Heart left ventricle (tissue), 16 donors: Measurements from ENCODE around the gene ACVR2A. TPM values are rescaled to one million over a fixed set of nuclear protein-coding genes. Genes with fewer than 3 reads are reported as not detected.

Experiments
- ATAC-seq, 4 donors: fragments of 200-7000 bp; cut with Tn5 transposase; one replicate each; pipeline ENCODE4 v1.9.1; 2020 to 2022; ENCODE audit warnings: moderate library complexity in 4 of 4, mild to moderate bottlenecking in 3 of 4, moderate number of reproducible peaks in 1 of 4
- DNase-seq, 5 donors: peaks; one replicate each; pipeline ENCODE4 v3.0.0-alpha.2; 2020
- H3K27ac ChIP-seq, 12 donors: fragments of 200-600 bp; sonication (generic) in 4 of 12; one replicate each; pipeline versions ENCODE4 v1.5.0 to v1.8.0; 2016 to 2022; ENCODE audit warnings: mild to moderate bottlenecking in 2 of 12
- H3K27me3 ChIP-seq, 9 donors: fragments of 200-600 bp; sonication (generic) in 2 of 9; one replicate each; pipeline versions ENCODE4 v1.5.1 to v1.8.0; 2016 to 2022; ENCODE audit warnings: mild to moderate bottlenecking in 3 of 9
- H3K36me3 ChIP-seq, 9 donors: fragments of 200-600 bp; sonication (generic) in 2 of 9; one replicate each; pipeline versions ENCODE4 v1.5.0 to v1.8.0; 2018 to 2022; ENCODE audit warnings: mild to moderate bottlenecking in 2 of 9
- H3K4me1 ChIP-seq, 12 donors: fragments of 200-600 bp; sonication (generic) in 4 of 12; one replicate each; pipeline versions ENCODE4 v1.5.0 to v1.8.0; 2016 to 2022; ENCODE audit warnings: mild to moderate bottlenecking in 3 of 12
- H3K4me3 ChIP-seq, 12 donors: fragments of 200-600 bp; sonication (generic) in 4 of 12; one replicate each; pipeline versions ENCODE4 v1.5.0 to v1.8.0; 2017 to 2022; ENCODE audit warnings: mild to moderate bottlenecking in 9 of 12, moderate library complexity in 4 of 12
- H3K9me3 ChIP-seq, 12 donors: fragments of 200-600 bp; sonication (generic) in 4 of 12; one replicate each; pipeline versions ENCODE4 v1.5.0 to v1.8.0; 2016 to 2022; ENCODE audit warnings: mild to moderate bottlenecking in 1 of 12
- CTCF ChIP-seq, 12 donors: fragments of 200-600 bp; sonication (generic) in 4 of 12; IDR thresholded peaks; one replicate each; pipeline versions ENCODE4 v1.5.0 to v1.8.0; 2018 to 2022; ENCODE audit warnings: antibody characterized with exemption in 12 of 12, mild to moderate bottlenecking in 5 of 12
- POLR2A ChIP-seq, 2 donors: fragments of 450-650 bp; IDR thresholded peaks; one replicate each; pipeline ENCODE4 v1.6.1; 2017; ENCODE audit warnings: antibody characterized with exemption in 2 of 2, mild to moderate bottlenecking in 2 of 2, moderate library complexity in 2 of 2
- WGBS, 4 donors: extraction: QIAGEN DNeasy Blood & Tissue Kit in 2 of 4; methylation state at CpG; one replicate each; pipeline versions ENCODE4 v1.1.5 to v1.1.7; 2013 to 2018; 5-methylcytosine and 5-hydroxymethylcytosine counted together
- intact Hi-C, 10 donors: fragments of 100-400 bp; cut with DNase I; formaldehyde crosslinking; loops; one replicate each; pipeline versions ENCODE4 v1.11.1 to v1.14.2; 2022
- polyA plus RNA-seq, 2 donors: library from polyadenylated mRNA; stranded (reverse); fragments of 200-250 nt; gene quantifications; one replicate each; pipeline ENCODE4 v1.2.3, GENCODE V29; 2013
- total RNA-seq, 9 donors: library from RNA; depleted of rRNA in 2 of 9; stranded (reverse); fragments of >200 nt in 2 of 9; fragmentation: NEBNext Ultra II Directional in 3 of 9; extraction: Animal tissue kit (Norgen Biotek cat#: 25700) in 3 of 9; gene quantifications; one replicate each; pipeline versions ENCODE4 v1.1.0 to v1.2.4, GENCODE V29; 2016 to 2023
- donor health status: ischemic (EF 13 %, LVEDD 7.1; RV severe dilation, severe dysfunction).
- donor health status: healthy with polysubstance abuse.
- donor health status: DM: no; HTN: yes; CAD: no.
- donor health status: DM: no; HTN: no; CAD: no.
- donor health status: ischemic (EF 25% LVEDD 6.9; RV normal size, moderate dysfunction).
- donor health status: ischemic (EF 25% LVEDD 5.7; RV mildly dilated, moderate dysfunction).
- donor health status: healthy.
- donor health status: DM: yes; HTN: yes; CAD: no.
- donor health status: ischemic (EF 35%, LVEDD 5.7; RV mildly dilated, moderate dysfunction).
- donor health status: nonischemic (EF 11% LVEDD 7.7; RV severe dilation, severe dysfunction).
- donor health status: DM: yes; HTN: yes; CAD: no.
- donor health status: PGD.
- donor health status: ischemic (EF 29% LVEDD 5.4; RV normal size, mild dysfunction).
- donor health status: nonischemic (EF 23%, LVEDD 6.1; RV moderate dilation, normal function).

The ACVR2A gene
- total and polyA plus RNA-seq, 11 donors: 2.6 to 13.4 (median 11.0) TPM

GRCh38 chr2:147952118-147952517 is 107.3 kb downstream of the ACVR2A start:
- intact Hi-C loops: no loop called here
- no peaks in the 10 kb centered on the region for H3K27me3 ChIP-seq

GRCh38 chr2:147968571-147968970 is 123.7 kb downstream of the ACVR2A start:
- 84 to 92% (median 88%) methylated on average over 2 of the region's 2 CpGs for WGBS, 4 donors
- H3K27me3 ChIP-seq: no peaks in the 10 kb centered on the region
- H3K27ac ChIP-seq: no peak overlapping the region
- peaks cover 0 to 31% (median 7%) of the 10 kb centered on the region in 12 donors for H3K9me3 ChIP-seq
- TF ChIP-seq POLR2A (IDR thresholded peaks at IDR 0.05): no peak
- TF ChIP-seq CTCF (IDR thresholded peaks at IDR 0.05): no peak
- H3K4me3 ChIP-seq: no peak overlapping the region
- DNase-seq: no peak
- H3K36me3 ChIP-seq: peaks cover 0 to 55% (median 16%) of the 10 kb centered on the region in 9 donors
- H3K4me1 ChIP-seq: no peaks in the 10 kb centered on the region
- intact Hi-C loops: no loop called here
- ATAC-seq: no peak

More at GRCh38 chr2:147952118-147952517, 107.3 kb downstream of the ACVR2A start:
- Histone ChIP-seq H3K4me1 (no peaks in the 10 kb centered on the region), H3K36me3 (peaks cover 0 to 80% (median 33%) of the 10 kb centered on the region in 9 donors), H3K27ac (no peak overlapping the region), H3K9me3 (no peaks in the 10 kb centered on the region), H3K4me3 (no peak overlapping the region)
- no peak for DNase-seq
- ATAC-seq: no peak
- no peak for TF ChIP-seq CTCF (IDR thresholded peaks at IDR 0.05)
- no peak for TF ChIP-seq POLR2A (IDR thresholded peaks at IDR 0.05)

- ATAC-seq (no peak), DNase-seq (no peak)
- Histone ChIP-seq H3K27ac (no peak overlapping the region), H3K4me1 (peaks cover 0 to 8% (median under 1%) of the 10 kb centered on the region in 12 donors), H3K4me3 (no peak overlapping the region), H3K9me3 (peaks cover 0 to 11% (median 0%) of the 10 kb centered on the region in 12 donors), H3K36me3 (peaks cover 0 to 22% (median 12%) of the 10 kb centered on the region in 9 donors), H3K27me3 (no peaks in the 10 kb centered on the region)
- TF ChIP-seq CTCF (IDR thresholded peaks at IDR 0.05): no peak
- no peak for TF ChIP-seq POLR2A (IDR thresholded peaks at IDR 0.05)
- intact Hi-C loops: no loop called here
- 94 to 96% (median 95%) methylated on average over 2 of the region's 2 CpGs for WGBS, 4 donors
These were observed 131.3 kb downstream of the ACVR2A start for GRCh38 chr2:147976102-147976501.

GRCh38 chr2:147977679-147978078 is 132.8 kb downstream of the ACVR2A start:
- ATAC-seq (no peak), DNase-seq (no peak)
- H3K27ac ChIP-seq: no peak overlapping the region
- H3K36me3 ChIP-seq: peaks cover 0 to 7% (median 4%) of the 10 kb centered on the region in 9 donors
- H3K4me3 ChIP-seq: no peak overlapping the region
- no peaks in the 10 kb centered on the region for H3K27me3 ChIP-seq
- TF ChIP-seq CTCF (IDR thresholded peaks at IDR 0.05) (no peak), POLR2A (IDR thresholded peaks at IDR 0.05) (no peak)
- intact Hi-C loops: no loop called here
- H3K9me3 ChIP-seq: peaks cover 0 to 11% (median 0%) of the 10 kb centered on the region in 12 donors
- WGBS, 4 donors: 94 to 99% (median 98%) methylated on average over 3 of the region's 3 CpGs
- H3K4me1 ChIP-seq: peaks cover 0 to 11% (median 3%) of the 10 kb centered on the region in 12 donors

Other genes with a start within 250 kb of the ACVR2A start
- 10 to 100 TPM; 33.4 to 64.7 (median 44.1) TPM for gene ORC4, start 175.7 kb downstream of the ACVR2A start, total RNA-seq
- 10 to 100 TPM in 1 of 2 donors, 1 to 10 TPM in 1; 7.5 to 29.5 TPM for gene ORC4, start 175.7 kb downstream of the ACVR2A start, polyA plus RNA-seq
- gene MBD5, start 176.1 kb downstream of the ACVR2A start, total RNA-seq: 10 to 100 TPM; 12.3 to 44.4 (median 28.2) TPM
- gene MBD5, start 176.1 kb downstream of the ACVR2A start, polyA plus RNA-seq: 1 to 10 TPM; 6.8 to 9.9 TPM